HUES48 (cell line): ENCODE data around the gene RBM26.
"Not testable (repeated sequence)": the region's sequence is repeated elsewhere in the genome, so short reads cannot be mapped to it uniquely, and the experiment has no call there.

Source experiments
- H3K27ac ChIP-seq: one replicate; pipeline ENCODE4 v1.7.0; 2013; ENCODE audit warnings: low read depth, low read length, inconsistent platforms
- H3K27me3 ChIP-seq: 2 replicates; pipeline ENCODE4 v1.6.1; 2013; ENCODE audit warnings: mild to moderate bottlenecking, low read length; ENCODE audit not compliant: control insufficient read depth, insufficient read depth
- H3K36me3 ChIP-seq: 2 replicates; pipeline ENCODE4 v1.6.1; 2013; ENCODE audit warnings: low read length; ENCODE audit not compliant: control insufficient read depth, insufficient read depth
- H3K4me1 ChIP-seq: 2 replicates; pipeline ENCODE4 v1.6.1; 2013; ENCODE audit warnings: mild to moderate bottlenecking, low read length; ENCODE audit not compliant: control insufficient read depth, insufficient read depth
- H3K4me3 ChIP-seq: 2 replicates; pipeline ENCODE4 v1.5.1; 2013; ENCODE audit warnings: mild to moderate bottlenecking, low read depth, low read length
- H3K9ac ChIP-seq: 2 replicates; pipeline ENCODE4 v1.6.1; 2013; ENCODE audit warnings: mild to moderate bottlenecking, low read depth, low read length, moderate library complexity
- H3K9me3 ChIP-seq: 2 replicates; pipeline ENCODE4 v1.6.1; 2013; ENCODE audit warnings: low read length; ENCODE audit not compliant: control insufficient read depth, insufficient read depth

Gene RBM26

DNA sequence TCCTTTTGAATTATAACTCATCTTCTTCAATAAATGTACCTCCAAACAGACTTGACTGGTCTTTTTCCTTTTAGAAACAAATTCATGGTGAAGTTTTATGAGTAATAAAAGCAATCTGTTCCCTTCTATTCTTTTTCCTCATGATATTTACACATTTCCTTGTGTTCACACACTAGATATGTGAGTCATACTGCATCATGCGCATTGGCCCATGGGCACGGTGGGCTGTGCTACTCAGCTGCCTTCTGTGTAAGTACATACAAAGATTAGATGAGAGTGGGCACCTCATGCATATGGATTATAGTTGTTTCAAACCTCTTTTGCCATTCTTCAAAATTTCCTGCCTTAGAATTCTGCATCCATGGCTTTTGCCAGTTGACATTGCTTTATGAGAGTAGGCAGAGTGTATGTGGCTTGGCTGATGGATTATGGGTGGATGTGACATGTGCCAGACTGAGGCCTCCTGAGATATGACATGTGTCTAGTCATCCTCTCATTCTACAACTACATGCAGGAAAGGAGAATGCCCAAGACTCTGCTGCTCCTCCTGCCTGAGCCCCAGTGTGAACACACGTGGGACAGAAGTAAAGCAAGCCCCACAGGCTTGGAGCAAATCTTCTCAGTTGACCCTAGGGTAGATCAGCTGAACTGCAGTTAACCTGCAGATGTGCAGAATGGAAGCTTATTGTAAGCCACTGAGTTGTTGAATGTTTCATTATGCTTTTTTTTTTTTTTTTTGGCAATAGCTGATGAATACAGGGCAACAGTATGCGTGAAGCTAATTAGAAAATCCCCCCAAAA is 109.9 kb downstream of the RBM26 start:
- H3K9ac ChIP-seq: no peak overlapping the region
- H3K9me3 ChIP-seq: peaks cover 9% of the 10 kb centered on the region
- H3K36me3 ChIP-seq: no peaks in the 10 kb centered on the region
- no peaks in the 10 kb centered on the region for H3K27me3 ChIP-seq
- no peak overlapping the region for H3K4me3 ChIP-seq
- no peak overlapping the region for H3K27ac ChIP-seq
- no peaks in the 10 kb centered on the region for H3K4me1 ChIP-seq

DNA sequence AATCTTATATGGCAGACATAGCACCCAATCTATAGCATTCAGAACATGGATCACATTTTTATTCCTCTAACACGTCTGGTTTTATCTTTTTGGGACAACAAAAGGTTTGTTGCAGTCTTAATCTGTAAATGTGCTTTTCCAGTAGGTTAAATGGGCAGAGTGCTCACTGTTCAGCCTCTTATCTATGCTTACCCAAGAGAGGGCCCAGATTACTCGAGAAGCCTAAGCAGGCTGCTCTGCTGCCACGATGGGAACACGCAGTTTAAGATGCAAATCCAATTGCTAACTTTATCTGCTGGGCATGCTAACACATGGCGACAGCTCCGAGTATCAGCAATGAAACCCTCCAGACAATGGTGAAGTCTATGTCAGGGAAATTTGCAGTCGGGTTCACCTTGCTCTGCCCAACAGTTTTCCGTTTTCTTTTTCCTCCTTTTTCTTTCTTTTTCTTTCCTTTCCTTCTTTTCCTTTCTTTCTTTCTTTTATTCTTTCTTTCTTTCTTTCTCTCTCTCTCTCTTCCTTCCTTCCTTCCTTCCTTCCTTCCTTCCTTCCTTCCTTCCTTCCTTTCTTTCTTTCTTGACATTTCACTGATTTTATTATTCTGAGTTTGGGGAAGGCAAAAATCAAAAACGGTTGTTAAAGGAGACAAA is 115.3 kb downstream of the RBM26 start:
- Histone ChIP-seq H3K9me3 (no peaks in the 10 kb centered on the region), H3K27ac (no peak overlapping the region), H3K36me3 (no peaks in the 10 kb centered on the region), H3K27me3 (no peaks in the 10 kb centered on the region), H3K9ac (no peak overlapping the region), H3K4me1 (peaks cover 28% of the 10 kb centered on the region), H3K4me3 (no peak overlapping the region)

DNA sequence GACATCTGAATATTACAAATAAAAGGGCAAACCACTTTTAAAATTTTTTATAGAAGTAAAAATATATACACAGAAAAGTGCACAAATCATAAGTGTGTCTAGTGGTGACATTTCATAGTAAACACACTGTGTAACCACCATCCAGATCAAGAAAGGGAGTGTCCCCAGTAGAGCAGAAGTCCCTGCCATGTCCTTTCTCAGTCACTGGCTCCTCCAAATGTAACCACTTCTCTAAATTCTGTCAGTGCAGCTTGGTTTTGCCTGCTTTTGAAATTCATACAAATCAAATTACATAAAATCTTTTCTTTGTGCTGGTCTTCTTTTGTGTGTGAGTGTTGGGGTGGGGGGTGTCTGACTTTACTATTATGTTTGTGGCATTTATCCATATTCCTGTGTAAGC is 116.5 kb downstream of the RBM26 start:
- no peak overlapping the region for H3K4me3 ChIP-seq
- no peaks in the 10 kb centered on the region for H3K36me3 ChIP-seq
- H3K27me3 ChIP-seq: no peaks in the 10 kb centered on the region
- H3K9ac ChIP-seq: no peak overlapping the region
- H3K9me3 ChIP-seq: no peaks in the 10 kb centered on the region
- H3K4me1 ChIP-seq: peaks cover 28% of the 10 kb centered on the region
- no peak overlapping the region for H3K27ac ChIP-seq

DNA sequence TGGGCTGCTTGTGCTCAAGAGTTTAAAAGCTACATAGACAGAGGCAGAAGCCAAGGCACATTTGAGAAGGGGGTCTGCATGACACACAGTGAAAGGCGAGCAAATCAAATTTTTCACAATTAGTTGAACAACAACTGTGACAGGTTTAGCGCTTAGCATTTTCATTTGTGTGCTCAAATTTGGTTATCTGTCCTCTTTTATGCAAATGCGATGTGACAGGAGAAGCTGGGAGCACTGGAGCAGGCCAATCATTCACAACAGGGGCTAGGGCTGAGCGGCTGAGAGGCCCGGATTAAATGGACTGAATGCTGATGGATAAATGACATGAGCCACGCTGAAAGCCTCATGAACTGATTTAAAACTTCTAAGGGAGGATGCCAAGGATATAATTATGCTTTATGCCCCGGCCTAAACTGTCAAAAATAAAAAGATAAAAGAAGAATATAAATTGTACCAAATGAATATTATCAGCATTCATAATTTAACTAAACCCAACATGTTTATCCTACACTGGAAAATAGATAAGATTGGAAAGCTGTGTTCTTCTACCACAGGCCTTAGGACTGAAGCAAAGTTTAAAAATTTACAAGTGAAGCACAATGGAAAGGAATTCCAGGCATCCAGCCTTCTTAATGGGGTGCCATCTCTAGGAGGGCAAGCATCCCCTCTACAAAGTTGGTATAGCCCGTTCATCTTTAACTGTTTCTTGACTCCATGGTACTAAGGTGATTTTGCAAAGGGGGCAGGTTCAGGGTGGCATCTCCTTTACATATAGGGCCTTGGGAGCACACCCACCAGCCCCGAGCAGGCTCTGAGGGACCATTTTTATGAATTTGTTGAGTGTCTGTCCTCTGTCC is 117.9 kb downstream of the RBM26 start:
- no peaks in the 10 kb centered on the region for H3K36me3 ChIP-seq
- H3K9me3 ChIP-seq: no peaks in the 10 kb centered on the region
- peaks cover 29% of the 10 kb centered on the region for H3K4me1 ChIP-seq
- no peaks in the 10 kb centered on the region for H3K27me3 ChIP-seq
- H3K4me3 ChIP-seq: no peak overlapping the region
- H3K9ac ChIP-seq: peak overlapping the region; percentile 10; the same call in 1 of the 2 replicates
- peak overlapping the region; percentile 91 for H3K27ac ChIP-seq

DNA sequence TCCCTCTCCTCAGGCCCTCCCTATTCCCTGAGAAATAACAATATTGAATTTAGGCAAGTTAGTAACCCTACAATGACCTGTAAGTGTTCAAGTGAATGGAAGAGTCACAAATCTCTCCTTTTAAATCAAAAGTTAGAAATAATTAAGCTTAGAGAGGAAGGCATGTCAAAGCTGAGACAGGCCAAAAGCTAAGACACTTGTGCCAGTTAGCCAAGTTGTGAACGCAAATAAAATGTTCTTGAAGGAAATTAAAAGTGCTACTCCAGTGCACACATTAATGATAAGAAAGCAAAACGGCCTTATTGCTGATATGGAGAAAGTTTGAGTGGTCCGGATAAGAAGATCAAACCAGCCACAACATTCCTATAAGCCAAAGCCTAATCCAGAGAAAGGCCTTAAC is 120.9 kb downstream of the RBM26 start:
- H3K27ac ChIP-seq: no peak overlapping the region
- peaks cover 58% of the 10 kb centered on the region for H3K4me1 ChIP-seq
- H3K36me3 ChIP-seq: no peaks in the 10 kb centered on the region
- H3K4me3 ChIP-seq: no peak overlapping the region
- no peaks in the 10 kb centered on the region for H3K27me3 ChIP-seq
- H3K9me3 ChIP-seq: no peaks in the 10 kb centered on the region
- H3K9ac ChIP-seq: no peak overlapping the region

DNA sequence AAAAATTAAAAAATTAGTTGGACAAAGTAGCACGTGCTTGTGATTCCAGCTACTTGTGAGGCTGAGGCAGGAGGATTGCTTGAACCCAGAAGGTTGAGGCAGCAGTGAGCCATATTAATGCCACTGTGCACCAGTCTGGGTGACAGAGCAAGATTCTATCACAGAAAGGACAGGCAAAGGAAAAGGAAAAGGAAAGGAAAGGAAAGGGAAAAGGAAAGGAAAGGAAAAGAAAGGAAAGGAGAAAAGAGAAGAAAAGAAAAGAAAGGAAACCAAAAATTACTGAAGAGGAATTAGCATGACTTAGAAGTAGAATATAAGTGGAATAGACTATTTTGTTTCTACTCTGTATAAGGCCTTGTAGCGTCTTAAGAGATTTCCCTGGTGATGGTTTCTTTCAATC is 122.3 kb downstream of the RBM26 start:
- peaks cover 53% of the 10 kb centered on the region for H3K4me1 ChIP-seq
- H3K9me3 ChIP-seq: no peaks in the 10 kb centered on the region
- H3K36me3 ChIP-seq: no peaks in the 10 kb centered on the region
- H3K9ac ChIP-seq: no peak overlapping the region
- no peak overlapping the region for H3K27ac ChIP-seq
- no peaks in the 10 kb centered on the region for H3K27me3 ChIP-seq
- H3K4me3 ChIP-seq: no peak overlapping the region

DNA sequence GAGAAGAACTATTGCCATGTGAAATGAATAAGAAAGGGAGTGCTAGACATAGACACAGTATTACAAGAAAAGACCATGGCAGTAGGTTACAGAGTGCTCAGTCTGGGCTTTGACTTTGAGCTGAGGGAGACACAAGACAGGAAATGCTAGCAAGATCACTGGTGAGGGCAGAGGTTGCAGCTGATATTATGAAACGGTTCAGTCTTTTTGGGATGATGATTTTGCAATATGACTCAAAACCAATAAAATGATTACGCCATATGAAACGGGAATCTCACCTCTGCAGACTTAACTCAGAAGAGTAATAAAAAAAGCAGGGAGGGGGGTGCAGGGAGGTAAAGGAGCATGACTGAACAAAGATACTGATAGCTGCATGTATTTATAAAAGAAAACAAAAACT is 123.1 kb downstream of the RBM26 start:
- Histone ChIP-seq H3K4me3 (no peak overlapping the region), H3K9ac (no peak overlapping the region), H3K27ac (no peak overlapping the region), H3K9me3 (no peaks in the 10 kb centered on the region), H3K4me1 (peaks cover 45% of the 10 kb centered on the region), H3K36me3 (no peaks in the 10 kb centered on the region), H3K27me3 (no peaks in the 10 kb centered on the region)

DNA sequence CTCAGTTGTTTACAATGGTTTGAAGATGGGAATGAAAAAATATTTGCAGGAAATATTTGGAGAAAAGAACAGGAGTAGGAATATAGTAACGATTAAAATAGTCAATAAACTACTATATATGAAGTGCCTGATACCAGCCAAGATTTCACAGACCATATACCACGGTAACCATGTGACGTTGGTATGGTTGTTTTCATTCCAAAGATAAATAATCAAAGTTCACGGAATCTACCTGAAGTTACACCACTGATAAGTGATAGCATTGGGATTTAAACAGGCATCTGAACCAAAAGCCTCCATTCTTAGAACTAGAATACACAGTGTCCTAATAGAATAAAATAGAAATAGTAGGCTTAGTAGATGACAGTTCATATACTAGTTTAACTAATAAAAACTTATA is 123.5 kb downstream of the RBM26 start:
- Histone ChIP-seq H3K36me3 (no peaks in the 10 kb centered on the region), H3K4me1 (peaks cover 41% of the 10 kb centered on the region), H3K27me3 (no peaks in the 10 kb centered on the region), H3K4me3 (no peak overlapping the region), H3K27ac (peak overlapping the region; percentile 86), H3K9ac (no peak overlapping the region), H3K9me3 (no peaks in the 10 kb centered on the region)

DNA sequence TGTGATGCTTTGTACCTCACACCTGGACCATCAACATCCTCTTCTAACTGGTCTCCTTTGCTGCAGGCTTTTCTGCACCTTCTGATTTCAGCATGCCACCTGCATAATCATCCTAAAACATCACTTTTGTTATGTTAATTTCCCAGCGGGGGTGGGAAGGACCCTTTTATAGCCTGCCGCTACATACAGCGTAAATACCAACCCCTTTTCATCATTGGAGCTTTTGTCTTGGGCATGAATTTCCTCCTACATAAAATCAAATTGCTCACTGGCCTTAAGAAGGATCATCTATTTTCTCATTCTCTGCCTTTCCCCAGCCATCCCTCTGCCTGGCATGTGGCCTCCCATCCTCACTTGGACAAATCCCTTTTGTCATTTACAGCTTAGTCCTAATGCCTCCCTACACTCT is 124.7 kb downstream of the RBM26 start:
- Histone ChIP-seq H3K27me3 (no peaks in the 10 kb centered on the region), H3K27ac (peak overlapping the region; percentile 86), H3K9me3 (no peaks in the 10 kb centered on the region), H3K4me3 (no peak overlapping the region), H3K9ac (no peak overlapping the region), H3K36me3 (no peaks in the 10 kb centered on the region), H3K4me1 (peaks cover 33% of the 10 kb centered on the region)

DNA sequence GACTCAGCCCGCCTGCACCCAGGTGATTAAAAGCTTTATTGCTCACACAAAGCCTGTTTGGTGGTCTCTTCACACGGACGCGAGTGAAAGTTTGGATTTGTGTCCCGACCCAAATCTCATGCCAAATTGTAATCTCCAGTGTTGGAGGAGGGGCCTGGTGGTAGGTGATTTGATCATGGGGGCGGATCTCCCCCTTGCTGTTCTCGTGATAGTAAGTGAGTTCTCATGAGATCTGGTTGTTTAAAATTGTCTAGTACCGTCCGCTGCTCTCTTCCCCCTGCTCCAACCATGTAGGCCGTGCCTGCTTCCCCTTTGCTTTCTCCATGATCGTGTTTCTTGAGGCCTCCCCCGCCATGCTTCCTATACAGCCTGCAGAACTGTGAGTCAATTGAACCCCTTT is 126.3 kb downstream of the RBM26 start:
- Histone ChIP-seq H3K27ac (peak overlapping the region; percentile 49), H3K4me1 (peaks cover 33% of the 10 kb centered on the region)
- not testable (repeated sequence) for H3K9me3 ChIP-seq, H3K4me3 ChIP-seq, H3K27me3 ChIP-seq, H3K36me3 ChIP-seq, H3K9ac ChIP-seq

DNA sequence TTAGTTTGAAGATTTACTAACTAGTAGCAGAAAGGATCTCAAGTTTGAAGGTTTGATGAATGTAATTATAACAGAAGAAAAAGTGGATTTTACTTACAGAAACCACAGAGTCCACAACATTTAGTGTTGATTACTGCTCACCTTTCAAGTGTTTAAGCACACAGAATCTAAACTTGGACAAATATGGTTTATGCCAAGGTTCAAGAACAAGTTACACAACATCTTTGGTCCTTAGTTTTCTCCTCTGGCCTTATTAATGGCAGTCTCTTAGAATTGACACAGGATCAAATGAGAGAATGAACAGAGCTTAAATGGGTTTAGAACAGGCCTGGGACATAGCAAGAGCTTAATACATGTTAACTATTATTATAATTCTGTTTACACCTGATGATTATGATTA is 133.0 kb downstream of the RBM26 start:
- H3K36me3 ChIP-seq: no peaks in the 10 kb centered on the region
- peaks cover 14% of the 10 kb centered on the region; the same call in 1 of the 2 replicates for H3K9me3 ChIP-seq
- no peak overlapping the region for H3K9ac ChIP-seq
- H3K27me3 ChIP-seq: no peaks in the 10 kb centered on the region
- H3K27ac ChIP-seq: no peak overlapping the region
- peaks cover 28% of the 10 kb centered on the region; the same call in 1 of the 2 replicates for H3K4me1 ChIP-seq
- no peak overlapping the region for H3K4me3 ChIP-seq
